Spleen (tissue), 7 donors: ENCODE data around the gene DTNB.

Experiments used
- CTCF ChIP-seq, 11 experiments: fragments of 200-600 bp in 7 of 11; fragments of 450-650 bp in 4 of 11; sonication (generic) in 4 of 11; IDR thresholded peaks in 8 of 11; conservative IDR thresholded peaks in 3 of 11; 1 replicate in 7 of 11; 2 replicates in 4 of 11; pipeline versions ENCODE4 v1.4.0 to v1.8.0; 2016 to 2021; ENCODE audit warnings: antibody characterized with exemption in 11 of 11, inconsistent platforms in 4 of 11, mild to moderate bottlenecking in 1 of 11
- POLR2A ChIP-seq, 3 donors: fragments of 450-650 bp; IDR thresholded peaks; one replicate each; pipeline ENCODE4 v1.5.1; 2017; ENCODE audit warnings: antibody characterized with exemption in 3 of 3, mild to moderate bottlenecking in 1 of 3
- donor health status: DM: no; HTN: no; CAD: no; lungs with moderate emphysema.
- donor health status: DM: no; HTN: no; CAD: no.
- donor health status: DM: no; HTN: no; CAD: no.

- TF ChIP-seq POLR2A (IDR thresholded peaks at IDR 0.05) = no peak
- no peak for TF ChIP-seq CTCF (IDR thresholded peaks at IDR 0.05 in 8 of 11, conservative IDR thresholded peaks at IDR 0.05 in 3 of 11)
Measured at GRCh38 chr2:25598332-25598731, 75.0 kb downstream of the DTNB start.
